GM12873 (cell line): ENCODE measurements around the gene CHI3L1.

Experiments
- TF ChIP-seq, protein P1 (sequence below): IDR thresholded peaks from 2 replicates; pipeline ENCODE4 v1.5.1; 2012; ENCODE audit warnings: low read depth, mild to moderate bottlenecking, moderate library complexity, low read length, control low read depth; ENCODE audit not compliant: insufficient read depth; ENCODE audit errors: missing control alignments

The CHI3L1 gene

DNA sequence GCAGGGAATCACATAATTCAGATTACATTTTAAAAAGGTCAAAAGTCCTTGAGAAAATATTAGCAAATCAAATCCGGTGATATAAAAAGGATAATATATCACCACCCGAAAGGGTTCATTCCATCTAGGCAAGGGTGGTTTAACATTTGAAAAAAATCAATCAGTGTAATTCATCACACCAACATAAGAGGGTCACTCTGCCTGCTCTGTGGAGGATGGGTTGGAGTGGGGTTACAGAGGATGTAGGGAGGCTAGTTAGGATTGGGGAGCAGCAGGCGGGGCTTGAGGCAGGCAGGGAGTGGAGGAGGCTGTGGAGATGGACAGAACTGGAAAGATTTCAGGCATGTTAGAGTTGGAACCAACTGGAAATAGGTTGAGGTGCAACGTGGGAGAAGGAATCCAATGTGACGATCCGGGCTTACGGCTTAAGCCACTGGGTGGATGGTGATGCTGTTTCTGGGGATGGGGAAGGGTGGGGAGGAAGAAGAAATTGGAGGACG is 46.5 kb downstream of the CHI3L1 start:
- TF ChIP-seq, protein P1, sequence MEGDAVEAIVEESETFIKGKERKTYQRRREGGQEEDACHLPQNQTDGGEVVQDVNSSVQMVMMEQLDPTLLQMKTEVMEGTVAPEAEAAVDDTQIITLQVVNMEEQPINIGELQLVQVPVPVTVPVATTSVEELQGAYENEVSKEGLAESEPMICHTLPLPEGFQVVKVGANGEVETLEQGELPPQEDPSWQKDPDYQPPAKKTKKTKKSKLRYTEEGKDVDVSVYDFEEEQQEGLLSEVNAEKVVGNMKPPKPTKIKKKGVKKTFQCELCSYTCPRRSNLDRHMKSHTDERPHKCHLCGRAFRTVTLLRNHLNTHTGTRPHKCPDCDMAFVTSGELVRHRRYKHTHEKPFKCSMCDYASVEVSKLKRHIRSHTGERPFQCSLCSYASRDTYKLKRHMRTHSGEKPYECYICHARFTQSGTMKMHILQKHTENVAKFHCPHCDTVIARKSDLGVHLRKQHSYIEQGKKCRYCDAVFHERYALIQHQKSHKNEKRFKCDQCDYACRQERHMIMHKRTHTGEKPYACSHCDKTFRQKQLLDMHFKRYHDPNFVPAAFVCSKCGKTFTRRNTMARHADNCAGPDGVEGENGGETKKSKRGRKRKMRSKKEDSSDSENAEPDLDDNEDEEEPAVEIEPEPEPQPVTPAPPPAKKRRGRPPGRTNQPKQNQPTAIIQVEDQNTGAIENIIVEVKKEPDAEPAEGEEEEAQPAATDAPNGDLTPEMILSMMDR: no peak

DNA sequence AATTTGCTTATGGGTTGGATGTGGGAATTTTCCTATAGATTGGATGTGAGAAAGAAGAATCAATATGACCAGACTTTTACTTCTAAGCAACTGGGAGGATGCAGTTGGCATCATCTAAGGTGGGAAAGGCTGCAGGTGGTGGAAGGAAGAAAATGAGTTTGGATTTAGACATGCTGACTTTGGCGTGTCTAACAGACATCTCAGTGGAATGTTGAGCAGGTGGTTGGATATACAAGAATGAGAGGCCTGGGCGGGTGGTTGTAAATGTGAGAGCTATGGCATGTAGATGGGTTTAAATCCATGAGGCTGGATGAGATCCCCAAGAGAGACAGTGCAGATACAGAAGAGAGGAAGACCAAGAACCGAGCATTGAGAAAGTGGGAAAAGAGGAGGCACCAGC is 48.4 kb downstream of the CHI3L1 start:
- TF ChIP-seq, protein P1: no peak

DNA sequence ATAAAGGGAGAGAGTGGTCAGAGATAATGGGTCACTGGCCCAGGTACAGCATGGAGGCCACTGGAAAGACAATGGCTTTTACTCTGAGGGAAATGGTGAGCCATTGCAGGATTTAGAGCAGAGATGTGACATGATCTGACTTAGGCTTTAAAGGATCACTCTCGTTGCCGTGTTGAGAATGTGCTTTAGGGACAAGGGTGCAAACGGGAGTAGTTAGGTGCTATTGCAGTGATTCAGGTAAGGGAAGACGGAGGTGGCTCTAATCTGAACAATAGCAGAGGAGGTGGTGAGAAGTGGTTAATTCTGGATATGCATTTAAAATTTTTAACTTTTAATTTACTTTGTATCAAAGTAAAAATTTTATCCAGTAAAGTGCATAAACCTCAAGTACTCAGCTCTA is 49.2 kb downstream of the CHI3L1 start:
- TF ChIP-seq, protein P1: no peak

DNA sequence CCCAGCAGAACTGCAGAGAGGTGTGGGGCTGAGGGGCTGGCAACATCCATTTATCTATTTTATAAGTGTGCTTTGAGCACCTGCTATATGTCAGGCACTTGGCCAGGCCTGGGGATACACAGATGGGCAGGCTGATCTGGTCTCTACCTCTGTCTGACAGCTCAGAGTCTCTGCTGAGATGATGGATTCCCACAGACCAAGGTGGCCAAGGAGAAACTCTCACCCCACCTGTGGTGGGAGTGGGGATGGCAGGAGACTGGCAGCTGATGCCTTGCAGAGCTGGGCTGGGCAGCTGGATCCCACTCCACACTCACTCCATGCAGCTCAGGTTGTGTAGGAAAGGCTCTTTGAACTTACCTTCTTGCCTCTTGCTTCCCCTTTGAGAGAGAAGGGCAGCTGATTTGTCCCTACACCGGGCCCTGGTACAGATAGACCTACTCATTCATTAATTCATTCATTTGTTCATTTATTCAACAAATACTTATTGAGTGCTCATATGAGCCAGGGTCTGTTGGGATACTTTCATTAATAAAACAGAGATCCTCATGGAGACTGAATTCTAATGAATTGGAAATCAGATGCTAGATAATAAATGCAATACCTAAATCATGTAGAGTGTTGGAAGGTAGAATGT is 50.0 kb downstream of the CHI3L1 start:
- TF ChIP-seq, protein P1: peak; percentile 25

DNA sequence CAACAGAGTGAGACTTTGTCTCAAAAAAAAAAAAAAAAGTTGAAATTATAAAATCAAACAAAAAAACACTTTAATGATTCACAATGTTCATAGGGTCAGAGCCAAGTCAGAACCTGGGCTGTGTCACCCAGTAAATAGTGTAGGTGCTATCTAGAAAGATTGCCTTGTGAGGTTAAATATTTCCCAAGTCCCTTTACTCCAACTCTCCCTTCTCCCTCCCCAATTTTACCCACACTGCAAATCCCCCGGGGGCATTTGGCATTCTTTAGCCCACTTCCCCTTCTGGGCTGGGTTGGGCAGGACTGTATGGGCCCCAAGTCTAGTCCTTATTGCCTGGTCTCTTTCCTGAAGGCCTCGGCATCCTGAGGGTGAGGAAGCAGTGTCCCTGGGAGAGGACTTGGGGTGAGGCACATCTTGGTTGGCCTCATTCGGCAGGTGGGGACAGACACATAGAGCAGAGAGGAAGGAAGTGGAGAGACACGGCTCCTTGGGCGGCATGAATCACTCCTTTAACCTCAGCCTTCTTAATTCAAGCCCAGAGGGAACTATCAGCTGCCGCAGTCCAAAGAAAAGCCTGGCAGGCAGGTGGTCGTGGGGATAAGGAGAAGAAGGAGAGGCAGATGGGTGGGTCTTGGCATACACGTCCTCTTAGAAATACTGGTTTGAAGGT is 50.7 kb downstream of the CHI3L1 start:
- TF ChIP-seq, protein P1: no peak

DNA sequence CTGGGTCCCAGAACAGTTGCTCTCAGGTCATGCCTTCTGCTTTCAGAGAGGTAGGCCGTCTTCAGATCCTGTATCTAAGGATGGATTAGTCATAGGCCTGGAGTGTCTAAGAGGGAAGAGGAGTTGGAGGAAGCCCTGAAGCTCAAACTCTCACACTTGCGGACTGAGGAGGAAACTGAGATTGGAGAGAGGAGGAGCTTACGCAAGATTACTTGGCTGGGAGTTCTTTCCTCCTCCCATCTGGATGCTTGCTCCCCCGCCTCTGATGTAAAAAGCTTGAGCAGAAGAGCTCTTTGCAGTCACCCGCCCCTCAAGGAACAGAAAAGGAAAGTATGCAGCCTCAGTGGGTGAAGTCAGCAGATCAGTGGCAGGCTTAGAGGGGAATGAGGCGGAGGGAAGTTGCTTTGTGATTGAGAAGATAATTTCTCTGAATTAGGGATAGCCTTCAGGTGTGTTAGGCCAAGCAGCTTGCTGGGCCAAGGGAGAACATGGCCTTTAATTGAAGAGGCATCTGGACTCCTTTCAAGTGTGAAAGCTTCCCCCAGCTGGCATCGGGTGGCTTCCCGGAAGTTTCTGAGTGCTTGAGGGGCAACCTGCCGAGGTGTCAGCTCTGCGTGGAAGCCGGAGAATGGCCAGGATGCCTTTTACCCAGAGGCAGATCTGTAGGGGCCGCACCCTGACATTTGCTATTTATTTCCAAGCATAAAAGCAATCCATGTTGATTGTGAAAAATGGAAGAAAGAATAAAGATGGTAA is 52.4 kb downstream of the CHI3L1 start:
- TF ChIP-seq, protein P1: no peak
